HCT116 (cell line): ENCODE data around the gene DICER1. TPM values are rescaled to one million over a fixed set of nuclear protein-coding genes. Genes with fewer than 3 reads are reported as not detected.

Experiments used
- ATAC-seq: fragments of 200-7000 bp; cut with Tn5 transposase; 2 replicates; pipeline ENCODE4 v1.9.1; 2020; ENCODE audit warnings: mild to moderate bottlenecking, moderate library complexity
- BruUV-seq: library from RNA; stranded (reverse); fragments of 400-500 nt; replicated peaks from 2 replicates; lab custom pipeline; 2021; lab: Mats Ljungman, UMichigan
- CTCF ChIA-PET: fragments of 300-600 bp; sonication (Branson Sonifier 250); formaldehyde crosslinking; loops from one replicate; lab custom pipeline; 2021; ENCODE audit warnings: antibody characterized with exemption; lab: Charles Lee
- POLR2A ChIA-PET: fragments of 300-600, 350-600 bp; sonication (Branson Sonifier 250); formaldehyde crosslinking; loops from one replicate; lab custom pipeline; 2021; ENCODE audit warnings: antibody characterized with exemption; lab: Charles Lee
- RAD21 ChIA-PET, 2 experiments: fragments of 300-600 bp; sonication (Branson Sonifier 250); formaldehyde crosslinking; loops; one replicate each; lab custom pipeline; 2023; ENCODE audit warnings: low total read pairs in 2 of 2; ENCODE audit not compliant: uncharacterized antibody in 2 of 2, unreplicated experiment in 2 of 2, low non-redundant PET in 1 of 2; lab: Charles Lee
- DNase-seq: peaks from one replicate; pipeline ENCODE4 v3.0.0-alpha.2; 2010; ENCODE audit warnings: low read depth, low spot score
- H2AFZ ChIP-seq: fragments of 200-600 bp; shearing (Covaris generic), sonication (generic); 2 replicates; pipeline ENCODE4 v1.6.1; 2017; ENCODE audit warnings: low read depth, mixed run types, mixed read lengths, antibody characterized with exemption, low read length; ENCODE audit not compliant: poor library complexity, severe bottlenecking
- H3K27ac ChIP-seq: 2 replicates; pipeline ENCODE4 v1.5.1; 2012; ENCODE audit warnings: low read depth, low read length
- H3K27me3 ChIP-seq: fragments of 200-600 bp; sonication (generic); 2 replicates; pipeline ENCODE4 v1.6.1; 2016; ENCODE audit warnings: mixed run types, low read length, mixed read lengths; ENCODE audit not compliant: insufficient read depth
- H3K36me3 ChIP-seq, 2 experiments: fragments of 200-500 bp in 1 of 2; fragments of 200-600 bp in 1 of 2; sonication (Bioruptor generic) in 1 of 2; sonication (generic) in 1 of 2; 2 replicates each; pipeline versions ENCODE4 v1.5.1 to v1.6.1; 2014 to 2016; ENCODE audit warnings: low read length in 2 of 2, inconsistent platforms in 1 of 2, mixed read lengths in 1 of 2, mixed run types in 1 of 2; ENCODE audit not compliant: insufficient read depth in 2 of 2, control insufficient read depth in 1 of 2
- H3K4me1 ChIP-seq, 2 experiments: fragments of 200-600 bp in 1 of 2; sonication (generic) in 1 of 2; 2 replicates each; pipeline versions ENCODE4 v1.5.1 to v1.6.1; 2012 to 2017; ENCODE audit warnings: low read length in 2 of 2, inconsistent platforms in 1 of 2, mild to moderate bottlenecking in 1 of 2, mixed read lengths in 1 of 2, mixed run types in 1 of 2, moderate library complexity in 1 of 2; ENCODE audit not compliant: insufficient read depth in 2 of 2, control insufficient read depth in 1 of 2
- H3K4me2 ChIP-seq: fragments of 200-600 bp; sonication (generic); 2 replicates; pipeline ENCODE4 v1.6.1; 2017; ENCODE audit warnings: mixed run types, low read length, mixed read lengths
- H3K4me3 ChIP-seq, 2 experiments: fragments of 200-600 bp in 1 of 2; sonication (generic) in 1 of 2; replicated peaks in 1 of 2; 2 replicates each; pipeline ENCODE4 v1.5.1; 2011 to 2016; ENCODE audit warnings: low read length in 2 of 2, control low read depth in 1 of 2, low read depth in 1 of 2, mild to moderate bottlenecking in 1 of 2, mixed read lengths in 1 of 2, mixed run types in 1 of 2
- H3K79me2 ChIP-seq: fragments of 200-600 bp; sonication (generic); 2 replicates; pipeline ENCODE4 v1.6.1; 2017; ENCODE audit warnings: mild to moderate bottlenecking, mixed run types, low read length, moderate library complexity, mixed read lengths; ENCODE audit not compliant: insufficient read depth
- H3K9ac ChIP-seq: fragments of 200-600 bp; sonication (generic); 2 replicates; pipeline ENCODE4 v1.6.1; 2016; ENCODE audit warnings: low read length, mixed read lengths
- H3K9me2 ChIP-seq: fragments of 200-600 bp; sonication (generic), shearing (Covaris generic); 2 replicates; pipeline ENCODE4 v1.6.1; 2017; ENCODE audit warnings: mixed run types, mild to moderate bottlenecking, moderate library complexity; ENCODE audit not compliant: insufficient read depth
- H3K9me3 ChIP-seq, 2 experiments: fragments of 200-500 bp in 1 of 2; fragments of 200-600 bp in 1 of 2; sonication (Bioruptor generic) in 1 of 2; sonication (generic) in 1 of 2; 2 replicates each; pipeline ENCODE4 v1.6.1; 2014 to 2017; ENCODE audit warnings: low read length in 2 of 2, mixed read lengths in 2 of 2, inconsistent platforms in 1 of 2, low read depth in 1 of 2, mild to moderate bottlenecking in 1 of 2, mixed run types in 1 of 2, moderate library complexity in 1 of 2; ENCODE audit not compliant: control insufficient read depth in 1 of 2, insufficient read depth in 1 of 2
- H4K20me1 ChIP-seq: fragments of 200-600 bp; sonication (generic), shearing (Covaris generic); 2 replicates; pipeline ENCODE4 v1.6.1; 2017; ENCODE audit warnings: mixed run types, mild to moderate bottlenecking, moderate library complexity; ENCODE audit not compliant: insufficient read depth
- ATF3 ChIP-seq: IDR thresholded peaks from 2 replicates; pipeline ENCODE4 v1.6.1; 2012
- EGR1 ChIP-seq: IDR thresholded peaks from 2 replicates; pipeline ENCODE4 v1.6.1; 2012; ENCODE audit warnings: low read depth
- ELF1 ChIP-seq: IDR thresholded peaks from 2 replicates; pipeline ENCODE4 v1.6.1; 2012; ENCODE audit warnings: low read depth, borderline replicate concordance
- EZH2 ChIP-seq: fragments of 200-600 bp; sonication (generic); IDR thresholded peaks from 2 replicates; pipeline ENCODE4 v1.6.1; 2017; ENCODE audit warnings: antibody characterized with exemption, mixed run types
- EZH2phosphoT487 ChIP-seq: fragments of 200-600 bp; IDR thresholded peaks from 2 replicates; pipeline ENCODE4 v1.6.1; 2018; ENCODE audit warnings: antibody characterized with exemption, borderline replicate concordance
- FOSL1 ChIP-seq: IDR thresholded peaks from 2 replicates; pipeline ENCODE4 v1.6.1; 2012; ENCODE audit warnings: low read depth
- JUND ChIP-seq: IDR thresholded peaks from 2 replicates; pipeline ENCODE4 v1.6.1; 2012
- POLR2A ChIP-seq: IDR thresholded peaks from 2 replicates; pipeline ENCODE4 v1.7.0; 2011; ENCODE audit warnings: borderline replicate concordance; ENCODE audit not compliant: insufficient read depth, insufficient read length; ENCODE audit errors: extremely low read depth
- POLR2AphosphoS5 ChIP-seq: IDR thresholded peaks from 2 replicates; pipeline ENCODE4 v1.6.1; 2011; ENCODE audit warnings: mild to moderate bottlenecking, low read depth, low read length, moderate library complexity
- RAD21 ChIP-seq: IDR thresholded peaks from 2 replicates; pipeline ENCODE4 v1.6.1; 2012; ENCODE audit warnings: low read depth, mild to moderate bottlenecking
- REST ChIP-seq: IDR thresholded peaks from 2 replicates; pipeline ENCODE4 v1.6.1; 2012; ENCODE audit warnings: low read depth
- SIN3A ChIP-seq: IDR thresholded peaks from 2 replicates; pipeline ENCODE4 v1.6.1; 2012; ENCODE audit warnings: low read depth
- SP1 ChIP-seq: IDR thresholded peaks from 2 replicates; pipeline ENCODE4 v1.6.1; 2012; ENCODE audit warnings: low read depth
- TCF7L2 ChIP-seq: IDR thresholded peaks from 2 replicates; pipeline ENCODE4 v1.7.0; 2011; ENCODE audit warnings: borderline replicate concordance, inconsistent platforms; ENCODE audit not compliant: insufficient read depth, insufficient read length; ENCODE audit errors: extremely low read depth
- YY1 ChIP-seq: IDR thresholded peaks from 2 replicates; pipeline ENCODE4 v1.6.1; 2011; ENCODE audit warnings: low read length, low read depth, moderate library complexity, mild to moderate bottlenecking; ENCODE audit not compliant: insufficient replicate concordance; ENCODE audit errors: extremely low read depth
- ZFX ChIP-seq: fragments of 450-650 bp; IDR thresholded peaks from 2 replicates; pipeline ENCODE4 v1.6.1; 2017
- ZNF274 ChIP-seq: fragments of 200-500 bp; sonication (Bioruptor generic); IDR thresholded peaks from 2 replicates; pipeline ENCODE4 v1.6.1; 2014; ENCODE audit warnings: mild to moderate bottlenecking, low read depth, low read length, inconsistent platforms
- intact Hi-C: fragments of 100-400 bp; cut with micrococcal nuclease; formaldehyde crosslinking; loops from 2 replicates; pipeline ENCODE4 v1.10.0; 2022
- total RNA-seq: library from RNA; stranded (reverse); gene quantifications from one replicate; pipeline ENCODE4 v1.2.1, GENCODE V29; 2021; ENCODE audit not compliant: unreplicated experiment
- TF ChIP-seq, protein P1 (sequence below): IDR thresholded peaks from 2 replicates; pipeline ENCODE4 v1.6.1; 2012

Gene DICER1
- total RNA-seq, 1 experiment from 2014 or later: 38.6 TPM

DNA sequence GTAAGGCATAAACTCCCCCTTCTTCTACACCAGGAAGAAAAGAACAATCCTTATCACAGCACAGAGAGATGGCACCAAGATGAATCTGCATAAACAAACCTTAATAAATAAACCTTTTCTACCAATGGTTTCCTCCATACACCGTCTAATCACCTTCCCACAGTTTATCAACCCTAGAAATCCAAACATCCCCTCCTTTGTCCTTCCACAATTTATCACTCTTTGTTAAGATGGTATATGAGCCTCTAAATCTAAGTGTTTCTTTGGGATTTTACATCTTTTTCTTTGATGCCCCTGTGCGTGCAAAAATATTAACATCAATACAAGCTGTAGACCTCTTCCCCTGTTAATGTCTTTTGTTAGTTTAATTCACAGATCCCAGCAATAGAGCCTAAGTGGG lies 12.5 kb downstream of the DICER1 start (continued):
- TF ChIP-seq FOSL1: no peak
- TF ChIP-seq SP1: no peak
- TF ChIP-seq ATF3: no peak
- TF ChIP-seq POLR2A: no peak
- TF ChIP-seq, protein P1, sequence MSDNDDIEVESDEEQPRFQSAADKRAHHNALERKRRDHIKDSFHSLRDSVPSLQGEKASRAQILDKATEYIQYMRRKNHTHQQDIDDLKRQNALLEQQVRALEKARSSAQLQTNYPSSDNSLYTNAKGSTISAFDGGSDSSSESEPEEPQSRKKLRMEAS: no peak
- TF ChIP-seq, all 23 proteins: peak for 0

DNA sequence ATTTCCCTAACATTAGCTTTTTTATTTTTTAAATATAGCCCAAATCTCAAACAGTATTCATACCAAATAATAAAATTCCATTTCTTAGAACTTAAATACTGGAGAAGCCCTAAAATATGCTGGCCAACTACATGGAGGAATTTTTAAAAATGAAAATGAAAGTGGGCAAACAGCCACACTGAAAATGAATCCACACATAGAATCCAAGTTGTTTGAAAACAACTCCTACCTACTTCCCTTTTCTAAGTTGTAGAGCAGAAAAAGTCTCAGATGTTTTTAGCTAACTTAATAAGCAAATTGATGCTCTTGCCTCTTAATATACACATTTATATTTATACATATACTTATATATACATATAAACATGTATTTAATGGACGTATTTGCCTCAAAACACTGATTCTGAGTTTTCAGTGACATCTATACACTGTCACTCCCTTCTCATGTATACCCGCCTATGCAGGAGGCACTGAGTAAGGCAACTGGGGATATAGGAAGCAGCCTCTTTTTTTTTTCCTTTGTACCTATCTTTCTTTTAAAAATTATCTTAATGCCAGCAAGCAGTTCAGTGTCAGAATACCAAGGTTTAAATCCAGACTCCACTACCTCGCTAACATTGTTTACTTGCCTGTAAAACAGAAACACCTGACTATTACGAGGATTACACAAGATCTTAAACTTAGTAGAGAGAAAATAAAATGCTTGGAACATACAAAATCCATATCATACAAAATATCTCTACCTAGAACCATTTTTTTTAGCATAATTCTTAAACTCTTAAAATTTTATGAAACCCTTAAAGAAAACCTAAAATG lies 13.3 kb downstream of the DICER1 start:
- Histone ChIP-seq H4K20me1 (peaks cover 11% of the 10 kb centered on the region; the same call in 1 of the 2 replicates), H3K4me3 (no peak overlapping the region), H3K9me2 (no peaks in the 10 kb centered on the region), H3K36me3 (no peaks in the 10 kb centered on the region), H3K79me2 (peaks cover 100% of the 10 kb centered on the region), H3K4me2 (no peak overlapping the region), H2AFZ (no peak overlapping the region), H3K27ac (no peak overlapping the region), H3K27me3 (no peaks in the 10 kb centered on the region), H3K9ac (no peak overlapping the region), H3K9me3 (no peaks in the 10 kb centered on the region; a peak in 1 of 4 replicates), H3K4me1 (no peaks in the 10 kb centered on the region)
- ChIA-PET CTCF (no interaction called here), RAD21 (no interaction called here), POLR2A (no interaction called here)
- intact Hi-C loops: no loop called here
- no peak for ATAC-seq
- BruUV-seq: no TSS peak
- DNase-seq: no peak
- TF ChIP-seq EZH2phosphoT487 (no peak), ELF1 (no peak), ZFX (no peak), JUND (no peak), YY1 (no peak), REST (no peak), SIN3A (no peak), POLR2AphosphoS5 (no peak), ATF3 (no peak), FOSL1 (no peak), ZNF274 (no peak), EGR1 (no peak), TCF7L2 (no peak), RAD21 (no peak), EZH2 (no peak), POLR2A (no peak)
- TF ChIP-seq, protein P1: no peak
